HL-60 (cell line): Measurements from ENCODE around the gene APPBP2.

ENCODE experiments used
- CTCF ChIP-seq: IDR thresholded peaks from one replicate; pipeline ENCODE4 v1.5.1; 2011; ENCODE audit warnings: low read length, control low read depth, inconsistent platforms; ENCODE audit not compliant: insufficient read depth
- GABPA ChIP-seq: IDR thresholded peaks from 2 replicates; pipeline ENCODE4 v1.6.1; 2012; ENCODE audit warnings: low read depth
- POLR2AphosphoS5 ChIP-seq: IDR thresholded peaks from 2 replicates; pipeline ENCODE4 v1.6.1; 2012; ENCODE audit warnings: low read depth
- REST ChIP-seq: IDR thresholded peaks from 2 replicates; pipeline ENCODE4 v1.6.1; 2012; ENCODE audit warnings: low read depth; ENCODE audit not compliant: insufficient replicate concordance
- SPI1 ChIP-seq: IDR thresholded peaks from 2 replicates; pipeline ENCODE4 v1.6.1; 2012; ENCODE audit warnings: low read depth, mild to moderate bottlenecking, borderline replicate concordance

- no peak for TF ChIP-seq REST
- TF ChIP-seq CTCF, result no peak
- no peak for TF ChIP-seq POLR2AphosphoS5
- no peak for TF ChIP-seq SPI1
- no peak for TF ChIP-seq GABPA
Observed at GRCh38 chr17:60513014-60513413, 13.0 kb downstream of the APPBP2 start.
